Lower lobe of right lung (tissue), 2 donors: ENCODE results near the gene BACE1. TPM values are rescaled to one million over a fixed set of nuclear protein-coding genes. Genes with fewer than 3 reads are reported as not detected.

Experiments used
- ATAC-seq, 2 donors: fragments of 200-7000 bp; cut with Tn5 transposase; one replicate each; pipeline ENCODE4 v1.9.1; 2020 to 2022; ENCODE audit warnings: mild to moderate bottlenecking in 2 of 2, moderate library complexity in 2 of 2
- DNase-seq: peaks from one replicate; pipeline ENCODE4 v3.0.0-alpha.2; 2020
- H3K27ac ChIP-seq: fragments of 200-600 bp; one replicate; pipeline ENCODE4 v1.8.0; 2022
- H3K27me3 ChIP-seq: fragments of 200-600 bp; one replicate; pipeline ENCODE4 v1.8.0; 2022; ENCODE audit warnings: low read depth
- H3K36me3 ChIP-seq: fragments of 200-600 bp; one replicate; pipeline ENCODE4 v1.8.0; 2022; ENCODE audit warnings: mild to moderate bottlenecking
- H3K4me1 ChIP-seq: fragments of 200-600 bp; one replicate; pipeline ENCODE4 v1.8.0; 2022
- H3K4me3 ChIP-seq: fragments of 200-600 bp; one replicate; pipeline ENCODE4 v1.8.0; 2022; ENCODE audit warnings: mild to moderate bottlenecking
- H3K9me3 ChIP-seq: fragments of 200-600 bp; one replicate; pipeline ENCODE4 v1.8.0; 2022
- intact Hi-C: fragments of 100-400 bp; cut with DNase I; formaldehyde crosslinking; loops from one replicate; pipeline ENCODE4 v1.11.0; 2022
- total RNA-seq: library from RNA; stranded (reverse); fragmentation: NEBNext Ultra II Directional; extraction: Animal tissue kit (Norgen Biotek cat#: 25700); gene quantifications from one replicate; pipeline ENCODE4 v1.2.1, GENCODE V29; 2021
- TF ChIP-seq, protein P1 (sequence below): fragments of 200-600 bp; IDR thresholded peaks from one replicate; pipeline ENCODE4 v1.8.0; 2022; ENCODE audit warnings: antibody characterized with exemption, mild to moderate bottlenecking
- donor health status: DM: no; HTN: yes; CAD: no; lungs with severe emphysema.

The BACE1 gene
- total RNA-seq, 1 donor from 2014 or later = 28.4 TPM

DNA sequence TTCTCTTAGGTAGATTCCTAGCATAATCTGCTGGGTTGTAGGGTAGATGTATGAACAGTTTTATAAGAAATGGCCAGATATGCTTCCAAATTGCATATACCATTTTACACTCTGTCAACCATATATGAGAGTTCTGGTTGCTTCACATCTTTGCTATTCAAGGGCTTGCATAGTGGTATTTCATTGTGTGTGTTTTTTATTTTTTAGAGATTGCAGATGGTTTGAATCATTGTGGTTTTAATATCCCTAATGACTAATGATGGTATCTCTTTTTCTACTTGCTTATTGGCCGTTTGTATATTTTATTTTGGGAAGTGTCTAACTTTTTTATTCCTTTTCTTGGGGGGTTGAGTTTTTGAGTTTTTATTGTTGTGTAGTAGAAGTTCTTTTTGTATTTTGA is 56.6 kb downstream of the BACE1 start:
- Histone ChIP-seq H3K27me3 (no peaks in the 10 kb centered on the region), H3K36me3 (peaks cover 24% of the 10 kb centered on the region), H3K4me1 (no peaks in the 10 kb centered on the region), H3K4me3 (no peak overlapping the region), H3K27ac (no peak overlapping the region), H3K9me3 (no peaks in the 10 kb centered on the region)
- DNase-seq = no peak
- TF ChIP-seq, protein P1, sequence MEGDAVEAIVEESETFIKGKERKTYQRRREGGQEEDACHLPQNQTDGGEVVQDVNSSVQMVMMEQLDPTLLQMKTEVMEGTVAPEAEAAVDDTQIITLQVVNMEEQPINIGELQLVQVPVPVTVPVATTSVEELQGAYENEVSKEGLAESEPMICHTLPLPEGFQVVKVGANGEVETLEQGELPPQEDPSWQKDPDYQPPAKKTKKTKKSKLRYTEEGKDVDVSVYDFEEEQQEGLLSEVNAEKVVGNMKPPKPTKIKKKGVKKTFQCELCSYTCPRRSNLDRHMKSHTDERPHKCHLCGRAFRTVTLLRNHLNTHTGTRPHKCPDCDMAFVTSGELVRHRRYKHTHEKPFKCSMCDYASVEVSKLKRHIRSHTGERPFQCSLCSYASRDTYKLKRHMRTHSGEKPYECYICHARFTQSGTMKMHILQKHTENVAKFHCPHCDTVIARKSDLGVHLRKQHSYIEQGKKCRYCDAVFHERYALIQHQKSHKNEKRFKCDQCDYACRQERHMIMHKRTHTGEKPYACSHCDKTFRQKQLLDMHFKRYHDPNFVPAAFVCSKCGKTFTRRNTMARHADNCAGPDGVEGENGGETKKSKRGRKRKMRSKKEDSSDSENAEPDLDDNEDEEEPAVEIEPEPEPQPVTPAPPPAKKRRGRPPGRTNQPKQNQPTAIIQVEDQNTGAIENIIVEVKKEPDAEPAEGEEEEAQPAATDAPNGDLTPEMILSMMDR = no peak
- no peak for ATAC-seq
- intact Hi-C loops = no loop called here

- H3K27ac ChIP-seq = no peak overlapping the region
- no peak for ATAC-seq
- H3K27me3 ChIP-seq = no peaks in the 10 kb centered on the region
- H3K4me3 ChIP-seq = no peak overlapping the region
- peaks cover 32% of the 10 kb centered on the region for H3K36me3 ChIP-seq
- no peaks in the 10 kb centered on the region for H3K4me1 ChIP-seq
- TF ChIP-seq, protein P1 = no peak
- intact Hi-C loops = no loop called here
- no peak for DNase-seq
- H3K9me3 ChIP-seq = no peaks in the 10 kb centered on the region
Observed at GRCh38 chr11:117258576-117258975, 57.5 kb downstream of the BACE1 start.

GRCh38 chr11:117256573-117256972 is 59.5 kb downstream of the BACE1 start:
- H3K4me3 ChIP-seq = no peak overlapping the region
- ATAC-seq = no peak
- TF ChIP-seq, protein P1 = no peak
- H3K27ac ChIP-seq = no peak overlapping the region
- no peak for DNase-seq
- no peaks in the 10 kb centered on the region for H3K4me1 ChIP-seq
- no peaks in the 10 kb centered on the region for H3K9me3 ChIP-seq
- no peaks in the 10 kb centered on the region for H3K27me3 ChIP-seq
- H3K36me3 ChIP-seq = peaks cover 37% of the 10 kb centered on the region
- intact Hi-C loops = no loop called here

DNA sequence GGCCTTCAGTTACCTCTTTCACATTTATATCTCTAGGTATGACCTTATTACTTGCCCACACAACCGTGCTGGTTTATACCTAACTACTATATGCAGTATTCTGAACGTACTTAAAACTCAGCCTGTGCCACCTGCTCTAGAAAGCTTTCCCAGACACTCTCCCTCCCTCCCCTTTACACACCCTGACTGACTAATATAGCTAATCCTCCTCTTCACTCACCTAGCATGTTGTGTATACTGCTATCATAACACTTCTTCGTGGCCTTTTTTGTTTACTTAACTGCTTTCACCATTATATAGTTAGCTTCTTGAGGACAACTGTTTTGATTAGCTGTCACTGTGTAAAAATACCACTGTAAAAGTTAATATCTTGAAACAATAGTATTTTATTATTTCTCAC is 60.1 kb downstream of the BACE1 start:
- H3K27ac ChIP-seq = no peak overlapping the region
- TF ChIP-seq, protein P1 = no peak
- peaks cover 31% of the 10 kb centered on the region for H3K36me3 ChIP-seq
- no peak for ATAC-seq
- intact Hi-C loops = no loop called here
- H3K9me3 ChIP-seq = no peaks in the 10 kb centered on the region
- DNase-seq = no peak
- no peak overlapping the region for H3K4me3 ChIP-seq
- no peaks in the 10 kb centered on the region for H3K27me3 ChIP-seq
- no peaks in the 10 kb centered on the region for H3K4me1 ChIP-seq

DNA sequence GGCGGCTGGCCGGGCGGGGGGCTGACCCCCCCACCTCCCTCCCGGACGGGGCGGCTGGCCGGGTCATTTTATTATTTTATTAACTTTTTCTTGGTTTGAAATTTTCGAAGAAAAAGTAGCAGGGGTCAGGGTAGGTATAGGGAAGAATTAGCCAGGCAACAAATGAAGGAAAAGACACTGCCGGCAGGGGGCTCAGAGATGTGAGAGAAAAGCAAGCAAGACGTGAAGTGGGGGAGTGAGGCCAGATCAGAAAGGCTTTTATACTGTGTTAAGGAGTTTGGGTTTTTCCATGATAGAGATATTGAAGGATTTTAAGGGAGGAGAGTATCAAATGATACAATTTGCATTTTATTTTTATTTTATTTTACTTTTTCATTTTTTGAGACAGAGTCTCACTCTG is 64.5 kb downstream of the BACE1 start:
- Histone ChIP-seq H3K4me1 (no peaks in the 10 kb centered on the region), H3K27ac (no peak overlapping the region), H3K36me3 (peaks cover 65% of the 10 kb centered on the region), H3K9me3 (no peaks in the 10 kb centered on the region), H3K4me3 (no peak overlapping the region), H3K27me3 (no peaks in the 10 kb centered on the region)
- TF ChIP-seq, protein P1 = no peak
- DNase-seq (no peak), ATAC-seq (no peak)
- intact Hi-C loops = no loop called here

DNA sequence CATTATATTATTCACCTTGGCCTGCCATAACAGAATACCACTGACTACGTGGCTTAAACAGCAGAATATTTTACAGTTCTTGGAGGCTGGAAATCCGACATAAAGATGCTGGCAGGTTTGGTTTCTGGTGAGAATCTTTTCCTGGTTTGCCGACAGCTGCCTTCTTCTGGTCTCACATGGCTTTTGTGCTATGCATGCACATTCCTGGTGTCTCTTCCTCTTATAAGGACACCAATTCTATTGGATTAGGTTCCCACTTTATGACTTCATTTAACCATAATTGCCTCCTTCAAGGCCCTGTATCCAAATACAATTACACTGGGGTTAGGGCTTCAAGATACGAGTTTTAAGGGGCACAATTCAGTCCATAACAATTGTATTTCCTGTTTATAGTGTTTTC is 66.5 kb downstream of the BACE1 start:
- H3K4me3 ChIP-seq = no peak overlapping the region
- no peaks in the 10 kb centered on the region for H3K27me3 ChIP-seq
- peaks cover 74% of the 10 kb centered on the region for H3K36me3 ChIP-seq
- no peak for ATAC-seq
- DNase-seq = no peak
- no peaks in the 10 kb centered on the region for H3K4me1 ChIP-seq
- intact Hi-C loops = no loop called here
- no peak overlapping the region for H3K27ac ChIP-seq
- TF ChIP-seq, protein P1 = no peak
- no peaks in the 10 kb centered on the region for H3K9me3 ChIP-seq
